Naive thymus-derived CD8-positive, alpha-beta T cell (primary cell): Measurements from ENCODE around the gene PYHIN1. TPM values are rescaled to one million over a fixed set of nuclear protein-coding genes. Genes with fewer than 3 reads are reported as not detected.

Source experiments
- ATAC-seq, 2 donors: fragments of 150-1000 bp; cut with Tn5 transposase in 1 of 2; sonication (Bioruptor Pico), chemical (Tn5 transposase) in 1 of 2; 1 replicate in 1 of 2; 2 replicates in 1 of 2; pipeline ENCODE4 v1.10.0; 2021; ENCODE audit warnings: mild to moderate bottlenecking in 2 of 2, moderate library complexity in 2 of 2
- POLR2A ChIA-PET: fragments of 350-600 bp; sonication (Branson Sonifier 250); formaldehyde crosslinking; loops from one replicate; lab custom pipeline; 2021; ENCODE audit warnings: antibody characterized with exemption; lab: Charles Lee
- DNase-seq, 10 donors: peaks; one replicate each; pipeline versions ENCODE4 v3.0.0 to v3.0.0-alpha.2; 2020 to 2022
- H3K27ac Mint-ChIP-seq, 10 donors: one replicate each; pipeline ENCODE4 v1.8.0; 2020 to 2022; ENCODE audit warnings: mild to moderate bottlenecking in 10 of 10, mixed read lengths in 10 of 10, moderate library complexity in 4 of 10, inconsistent platforms in 1 of 10
- H3K27me3 Mint-ChIP-seq, 5 donors: one replicate each; pipeline ENCODE4 v1.8.0; 2021 to 2022; ENCODE audit warnings: mixed read lengths in 5 of 5
- H3K36me3 Mint-ChIP-seq, 3 donors: one replicate each; pipeline ENCODE4 v1.8.0; 2020 to 2022; ENCODE audit warnings: mixed read lengths in 3 of 3, mild to moderate bottlenecking in 2 of 3, inconsistent platforms in 1 of 3
- H3K4me1 Mint-ChIP-seq, 4 donors: one replicate each; pipeline ENCODE4 v1.8.0; 2021 to 2022; ENCODE audit warnings: mixed read lengths in 4 of 4
- H3K4me3 Mint-ChIP-seq, 10 donors: one replicate each; pipeline ENCODE4 v1.8.0; 2020 to 2022; ENCODE audit warnings: mild to moderate bottlenecking in 10 of 10, mixed read lengths in 10 of 10, moderate library complexity in 6 of 10, inconsistent platforms in 1 of 10
- H3K9me3 Mint-ChIP-seq, 9 donors: one replicate each; pipeline ENCODE4 v1.8.0; 2020 to 2022; ENCODE audit warnings: mixed read lengths in 9 of 9, mild to moderate bottlenecking in 3 of 9, inconsistent platforms in 1 of 9, moderate library complexity in 1 of 9
- polyA plus RNA-seq, 3 donors: library from polyadenylated mRNA; unstranded; fragments of 300-500 nt; fragmentation: Illumina TruSeq; gene quantifications; one replicate each; pipeline ENCODE4 v1.2.3, GENCODE V29; 2021
- total RNA-seq, 8 experiments: library from RNA in 2 of 8; stranded (reverse) in 2 of 8; gene quantifications; one replicate each; pipeline ENCODE4 v1.2.3 and lab custom pipeline; 2021 to 2026

The PYHIN1 gene
- total and polyA plus RNA-seq, 5 experiments from 2014 or later: 4.3 to 49.0 (median 10.9) TPM

GRCh38 chr1:158943059-158943458, 11.7 kb downstream of the PYHIN1 start:
- DNase-seq: no peak
- H3K27me3 Mint-ChIP-seq: peaks cover 3 to 18% (median 6%) of the 10 kb centered on the region in 5 donors
- ATAC-seq: no peak
- no peak overlapping the region for H3K4me3 Mint-ChIP-seq
- peaks cover 0 to 22% (median 0%) of the 10 kb centered on the region in 4 donors for H3K4me1 Mint-ChIP-seq
- peaks cover 0 to 26% (median 0%) of the 10 kb centered on the region in 3 donors for H3K36me3 Mint-ChIP-seq
- no peaks in the 10 kb centered on the region for H3K9me3 Mint-ChIP-seq
- POLR2A ChIA-PET: no interaction called here
- no peak overlapping the region for H3K27ac Mint-ChIP-seq

GRCh38 chr1:158945061-158945460, 13.7 kb downstream of the PYHIN1 start:
- Mint-ChIP-seq H3K36me3 (peaks cover 0 to 25% (median 5%) of the 10 kb centered on the region in 3 donors), H3K4me1 (peaks cover 0 to 17% (median 0%) of the 10 kb centered on the region in 4 donors), H3K27me3 (peaks cover 0 to 15% (median 5%) of the 10 kb centered on the region in 5 donors), H3K27ac (no peak overlapping the region), H3K4me3 (no peak overlapping the region), H3K9me3 (peaks cover 0 to 6% (median 0%) of the 10 kb centered on the region in 9 donors)
- DNase-seq (no peak), ATAC-seq (no peak)
- POLR2A ChIA-PET: no interaction called here

GRCh38 chr1:158946785-158947184, 15.4 kb downstream of the PYHIN1 start:
- no peak overlapping the region for H3K4me3 Mint-ChIP-seq
- H3K27me3 Mint-ChIP-seq: peaks cover 0 to 23% (median 7%) of the 10 kb centered on the region in 5 donors
- H3K9me3 Mint-ChIP-seq: peaks cover 0 to 7% (median 0%) of the 10 kb centered on the region in 9 donors
- no peak overlapping the region for H3K27ac Mint-ChIP-seq
- DNase-seq (no peak), ATAC-seq (no peak)
- POLR2A ChIA-PET: no interaction called here
- H3K36me3 Mint-ChIP-seq: peaks cover 5 to 25% (median 7%) of the 10 kb centered on the region in 3 donors
- peaks cover 0 to 16% (median 0%) of the 10 kb centered on the region in 4 donors for H3K4me1 Mint-ChIP-seq

- ATAC-seq: no peak
- peaks cover 5 to 13% (median 10%) of the 10 kb centered on the region in 3 donors for H3K36me3 Mint-ChIP-seq
Observed at GRCh38 chr1:158951956-158952355, 20.6 kb downstream of the PYHIN1 start.

GRCh38 chr1:158952416-158952815, 21.1 kb downstream of the PYHIN1 start:
- no peak for DNase-seq
- Mint-ChIP-seq H3K4me1 (peaks cover 0 to 8% (median under 1%) of the 10 kb centered on the region in 4 donors), H3K27ac (peak overlapping the region in 1 of 10 donors; percentile 35), H3K36me3 (peaks cover 5 to 13% (median 10%) of the 10 kb centered on the region in 3 donors), H3K9me3 (peaks cover 0 to 13% (median 0%) of the 10 kb centered on the region in 9 donors), H3K27me3 (peaks cover 0 to 19% (median 7%) of the 10 kb centered on the region in 5 donors), H3K4me3 (peak overlapping the region in 1 of 10 donors; percentile 8)
- POLR2A ChIA-PET: no interaction called here
- no peak for ATAC-seq

More at GRCh38 chr1:158951956-158952355, 20.6 kb downstream of the PYHIN1 start:
- H3K4me1 Mint-ChIP-seq: peaks cover 0 to 8% (median under 1%) of the 10 kb centered on the region in 4 donors
- POLR2A ChIA-PET: no interaction called here
- H3K4me3 Mint-ChIP-seq: no peak overlapping the region
- H3K27ac Mint-ChIP-seq: peak overlapping the region in 1 of 10 donors; percentile 35
- H3K9me3 Mint-ChIP-seq: peaks cover 0 to 13% (median 0%) of the 10 kb centered on the region in 9 donors
- DNase-seq: no peak
- peaks cover 0 to 19% (median 7%) of the 10 kb centered on the region in 5 donors for H3K27me3 Mint-ChIP-seq

- Mint-ChIP-seq H3K27ac (no peak overlapping the region), H3K36me3 (peaks cover 5 to 9% (median 6%) of the 10 kb centered on the region in 3 donors), H3K4me3 (no peak overlapping the region), H3K4me1 (no peaks in the 10 kb centered on the region), H3K9me3 (peaks cover 0 to 8% (median 0%) of the 10 kb centered on the region in 9 donors), H3K27me3 (peaks cover 3 to 34% (median 6%) of the 10 kb centered on the region in 5 donors)
- DNase-seq (no peak), ATAC-seq (no peak)
- POLR2A ChIA-PET: no interaction called here
Observed at GRCh38 chr1:158961178-158961577, 29.8 kb downstream of the PYHIN1 start.

- no peak for DNase-seq
- POLR2A ChIA-PET: no interaction called here
- ATAC-seq: no peak
- Mint-ChIP-seq H3K27ac (no peak overlapping the region), H3K4me1 (no peaks in the 10 kb centered on the region), H3K4me3 (no peak overlapping the region), H3K9me3 (peaks cover 0 to 8% (median 0%) of the 10 kb centered on the region in 9 donors), H3K36me3 (peaks cover 5 to 11% (median 6%) of the 10 kb centered on the region in 3 donors), H3K27me3 (peaks cover 3 to 34% (median 6%) of the 10 kb centered on the region in 5 donors)
Observed at GRCh38 chr1:158962983-158963382, 31.6 kb downstream of the PYHIN1 start.

GRCh38 chr1:158969166-158969565, 37.8 kb downstream of the PYHIN1 start:
- POLR2A ChIA-PET: no interaction called here
- Mint-ChIP-seq H3K27me3 (peaks cover 0 to 11% (median 0%) of the 10 kb centered on the region in 5 donors), H3K36me3 (peaks cover 0 to 2% (median 0%) of the 10 kb centered on the region in 3 donors), H3K4me3 (no peak overlapping the region), H3K9me3 (peaks cover 0 to 9% (median 0%) of the 10 kb centered on the region in 9 donors), H3K27ac (peak overlapping the region in 1 of 10 donors; percentile 2), H3K4me1 (no peaks in the 10 kb centered on the region)
- DNase-seq: no peak
- no peak for ATAC-seq

- peaks cover 0 to 8% (median 0%) of the 10 kb centered on the region in 9 donors for H3K9me3 Mint-ChIP-seq
- H3K27me3 Mint-ChIP-seq: peaks cover 0 to 4% (median 0%) of the 10 kb centered on the region in 5 donors
- H3K4me1 Mint-ChIP-seq: no peaks in the 10 kb centered on the region
- H3K36me3 Mint-ChIP-seq: peaks cover 0 to 2% (median 0%) of the 10 kb centered on the region in 3 donors
- POLR2A ChIA-PET: no interaction called here
- H3K27ac Mint-ChIP-seq: peak overlapping the region in 1 of 10 donors; percentile 2
- DNase-seq (no peak), ATAC-seq (no peak)
- H3K4me3 Mint-ChIP-seq: no peak overlapping the region
Observed at GRCh38 chr1:158969855-158970254, 38.5 kb downstream of the PYHIN1 start.

GRCh38 chr1:158972841-158973240, 41.5 kb downstream of the PYHIN1 start:
- no peaks in the 10 kb centered on the region for H3K36me3 Mint-ChIP-seq
- ATAC-seq: no peak

GRCh38 chr1:158976219-158976618, 44.9 kb downstream of the PYHIN1 start:
- peaks cover 0 to 13% (median 5%) of the 10 kb centered on the region in 9 donors for H3K9me3 Mint-ChIP-seq
- ATAC-seq: no peak
- peak overlapping the region in 2 of 10 donors; percentile 32 for H3K27ac Mint-ChIP-seq
- no peak overlapping the region for H3K4me3 Mint-ChIP-seq
- peaks cover 0 to 10% (median 0%) of the 10 kb centered on the region in 4 donors for H3K4me1 Mint-ChIP-seq
- POLR2A ChIA-PET: no interaction called here
- DNase-seq: no peak
- H3K36me3 Mint-ChIP-seq: peaks cover 2 to 6% (median 5%) of the 10 kb centered on the region in 3 donors
- H3K27me3 Mint-ChIP-seq: no peaks in the 10 kb centered on the region

More at GRCh38 chr1:158972841-158973240, 41.5 kb downstream of the PYHIN1 start:
- Mint-ChIP-seq H3K27me3 (no peaks in the 10 kb centered on the region), H3K9me3 (peaks cover 0 to 7% (median 0%) of the 10 kb centered on the region in 9 donors), H3K4me3 (no peak overlapping the region), H3K27ac (peak overlapping the region in 3 of 10 donors; percentile 14 to 41 (median 17)), H3K4me1 (peaks cover 0 to 3% (median 0%) of the 10 kb centered on the region in 4 donors)
- POLR2A ChIA-PET: no interaction called here
- no peak for DNase-seq

GRCh38 chr1:158978730-158979129, 47.4 kb downstream of the PYHIN1 start:
- Mint-ChIP-seq H3K36me3 (peaks cover 2 to 20% (median 18%) of the 10 kb centered on the region in 3 donors), H3K9me3 (peaks cover 0 to 28% (median 10%) of the 10 kb centered on the region in 9 donors), H3K4me3 (no peak overlapping the region), H3K4me1 (peaks cover 0 to 10% (median 1%) of the 10 kb centered on the region in 4 donors), H3K27ac (peak overlapping the region in 3 of 10 donors; percentile 4 to 54 (median 12)), H3K27me3 (no peaks in the 10 kb centered on the region)
- POLR2A ChIA-PET: no interaction called here
- ATAC-seq (no peak), DNase-seq (peak in 1 of 10 donors; percentile 17)

- POLR2A ChIA-PET: no interaction called here
- Mint-ChIP-seq H3K27me3 (no peaks in the 10 kb centered on the region), H3K27ac (peak overlapping the region in 1 of 10 donors; percentile 12), H3K9me3 (peaks cover 0 to 33% (median 12%) of the 10 kb centered on the region in 9 donors), H3K4me3 (no peak overlapping the region), H3K36me3 (peaks cover 4 to 23% (median 22%) of the 10 kb centered on the region in 3 donors), H3K4me1 (peaks cover 0 to 10% (median 1%) of the 10 kb centered on the region in 4 donors)
- ATAC-seq: no peak
- DNase-seq: no peak
Observed at GRCh38 chr1:158979229-158979628, 47.9 kb downstream of the PYHIN1 start.
